ENCODE results near the gene NHLRC4. TPM values are rescaled to one million over a fixed set of nuclear protein-coding genes. Genes with fewer than 3 reads are reported as not detected.

Gene NHLRC4
- total RNA-seq, 1 experiment from 2014 or later: 0.92 TPM

DNA sequence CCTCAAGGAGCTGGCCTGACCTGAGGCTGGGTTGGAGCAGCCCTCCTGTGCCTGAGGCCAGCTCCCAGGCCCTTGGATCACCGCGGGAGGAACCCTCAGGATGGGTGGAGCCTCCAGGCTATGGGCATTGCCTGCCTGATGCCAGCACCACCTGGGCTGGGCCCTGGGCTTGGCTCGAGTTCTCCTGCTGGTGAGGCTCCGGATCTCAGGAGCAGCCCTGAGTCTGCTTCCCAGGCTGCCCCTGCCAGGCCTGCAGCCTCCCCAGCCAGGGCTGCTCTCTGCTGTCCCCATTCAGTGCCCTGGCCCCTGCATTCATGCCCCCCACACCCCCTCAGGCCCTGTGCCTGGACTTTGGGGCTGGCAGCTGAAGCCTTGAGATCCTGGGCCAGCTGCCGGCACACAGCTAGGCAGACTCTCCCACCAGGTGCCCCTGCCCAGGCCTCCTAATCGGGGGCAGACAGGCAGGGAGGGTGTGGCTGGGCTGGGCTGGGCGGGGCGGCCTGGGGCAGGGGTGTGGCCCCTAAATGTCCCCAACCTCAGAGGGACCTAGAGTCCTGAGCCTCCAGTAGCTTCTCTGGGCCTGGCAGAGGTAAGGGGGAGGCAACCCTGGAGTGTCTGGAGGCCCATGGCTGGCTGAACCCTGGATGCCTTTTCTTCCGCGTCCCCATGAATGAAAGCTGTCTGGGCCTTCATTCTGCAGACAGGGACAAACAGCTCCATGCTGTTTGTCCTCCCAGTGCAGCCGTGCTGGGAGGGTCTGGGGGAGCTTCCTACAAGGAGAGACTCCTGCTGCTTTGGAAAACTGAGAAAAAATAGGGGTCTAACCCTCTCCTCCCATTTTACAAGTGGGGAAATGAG lies 1.8 kb downstream of the NHLRC4 start:
- no peaks in the 10 kb centered on the region for H3K9me3 Mint-ChIP-seq
- TF ChIP-seq GRHL2 (CRISPR knock-in tag; IDR thresholded peaks at IDR 0.05; ENCODE audit: insufficient replicate concordance, severe bottlenecking): no peak
- TF ChIP-seq ATF6 (CRISPR knock-in tag; IDR thresholded peaks at IDR 0.05): no peak
- no peak for TF ChIP-seq EMX1 (CRISPR knock-in tag; IDR thresholded peaks at IDR 0.05)
- no peak for TF ChIP-seq ZSCAN18 (CRISPR knock-in tag; IDR thresholded peaks at IDR 0.05)
- no peak for TF ChIP-seq HMGA2 (CRISPR knock-in tag; IDR thresholded peaks at IDR 0.05)
- TF ChIP-seq SP1 (CRISPR knock-in tag; conservative IDR thresholded peaks at IDR 0.05): no peak
- TF ChIP-seq JAZF1 (CRISPR knock-in tag; IDR thresholded peaks at IDR 0.05): no peak
- TF ChIP-seq ZNF232 (CRISPR knock-in tag; IDR thresholded peaks at IDR 0.05): no peak
- TF ChIP-seq, protein P1, sequence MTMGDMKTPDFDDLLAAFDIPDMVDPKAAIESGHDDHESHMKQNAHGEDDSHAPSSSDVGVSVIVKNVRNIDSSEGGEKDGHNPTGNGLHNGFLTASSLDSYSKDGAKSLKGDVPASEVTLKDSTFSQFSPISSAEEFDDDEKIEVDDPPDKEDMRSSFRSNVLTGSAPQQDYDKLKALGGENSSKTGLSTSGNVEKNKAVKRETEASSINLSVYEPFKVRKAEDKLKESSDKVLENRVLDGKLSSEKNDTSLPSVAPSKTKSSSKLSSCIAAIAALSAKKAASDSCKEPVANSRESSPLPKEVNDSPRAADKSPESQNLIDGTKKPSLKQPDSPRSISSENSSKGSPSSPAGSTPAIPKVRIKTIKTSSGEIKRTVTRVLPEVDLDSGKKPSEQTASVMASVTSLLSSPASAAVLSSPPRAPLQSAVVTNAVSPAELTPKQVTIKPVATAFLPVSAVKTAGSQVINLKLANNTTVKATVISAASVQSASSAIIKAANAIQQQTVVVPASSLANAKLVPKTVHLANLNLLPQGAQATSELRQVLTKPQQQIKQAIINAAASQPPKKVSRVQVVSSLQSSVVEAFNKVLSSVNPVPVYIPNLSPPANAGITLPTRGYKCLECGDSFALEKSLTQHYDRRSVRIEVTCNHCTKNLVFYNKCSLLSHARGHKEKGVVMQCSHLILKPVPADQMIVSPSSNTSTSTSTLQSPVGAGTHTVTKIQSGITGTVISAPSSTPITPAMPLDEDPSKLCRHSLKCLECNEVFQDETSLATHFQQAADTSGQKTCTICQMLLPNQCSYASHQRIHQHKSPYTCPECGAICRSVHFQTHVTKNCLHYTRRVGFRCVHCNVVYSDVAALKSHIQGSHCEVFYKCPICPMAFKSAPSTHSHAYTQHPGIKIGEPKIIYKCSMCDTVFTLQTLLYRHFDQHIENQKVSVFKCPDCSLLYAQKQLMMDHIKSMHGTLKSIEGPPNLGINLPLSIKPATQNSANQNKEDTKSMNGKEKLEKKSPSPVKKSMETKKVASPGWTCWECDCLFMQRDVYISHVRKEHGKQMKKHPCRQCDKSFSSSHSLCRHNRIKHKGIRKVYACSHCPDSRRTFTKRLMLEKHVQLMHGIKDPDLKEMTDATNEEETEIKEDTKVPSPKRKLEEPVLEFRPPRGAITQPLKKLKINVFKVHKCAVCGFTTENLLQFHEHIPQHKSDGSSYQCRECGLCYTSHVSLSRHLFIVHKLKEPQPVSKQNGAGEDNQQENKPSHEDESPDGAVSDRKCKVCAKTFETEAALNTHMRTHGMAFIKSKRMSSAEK (CRISPR knock-in tag; IDR thresholded peaks at IDR 0.05; ENCODE audit: borderline replicate concordance): no peak
- no peak for TF ChIP-seq GABPB1 (CRISPR knock-in tag; IDR thresholded peaks at IDR 0.05)
- TF ChIP-seq CBFB (CRISPR knock-in tag; IDR thresholded peaks at IDR 0.05; ENCODE audit: low read depth): no peak
- TF ChIP-seq, protein P2, sequence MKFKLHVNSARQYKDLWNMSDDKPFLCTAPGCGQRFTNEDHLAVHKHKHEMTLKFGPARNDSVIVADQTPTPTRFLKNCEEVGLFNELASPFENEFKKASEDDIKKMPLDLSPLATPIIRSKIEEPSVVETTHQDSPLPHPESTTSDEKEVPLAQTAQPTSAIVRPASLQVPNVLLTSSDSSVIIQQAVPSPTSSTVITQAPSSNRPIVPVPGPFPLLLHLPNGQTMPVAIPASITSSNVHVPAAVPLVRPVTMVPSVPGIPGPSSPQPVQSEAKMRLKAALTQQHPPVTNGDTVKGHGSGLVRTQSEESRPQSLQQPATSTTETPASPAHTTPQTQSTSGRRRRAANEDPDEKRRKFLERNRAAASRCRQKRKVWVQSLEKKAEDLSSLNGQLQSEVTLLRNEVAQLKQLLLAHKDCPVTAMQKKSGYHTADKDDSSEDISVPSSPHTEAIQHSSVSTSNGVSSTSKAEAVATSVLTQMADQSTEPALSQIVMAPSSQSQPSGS (CRISPR knock-in tag; IDR thresholded peaks at IDR 0.05; ENCODE audit: borderline replicate concordance, low read depth): no peak
- TF ChIP-seq, protein P3, sequence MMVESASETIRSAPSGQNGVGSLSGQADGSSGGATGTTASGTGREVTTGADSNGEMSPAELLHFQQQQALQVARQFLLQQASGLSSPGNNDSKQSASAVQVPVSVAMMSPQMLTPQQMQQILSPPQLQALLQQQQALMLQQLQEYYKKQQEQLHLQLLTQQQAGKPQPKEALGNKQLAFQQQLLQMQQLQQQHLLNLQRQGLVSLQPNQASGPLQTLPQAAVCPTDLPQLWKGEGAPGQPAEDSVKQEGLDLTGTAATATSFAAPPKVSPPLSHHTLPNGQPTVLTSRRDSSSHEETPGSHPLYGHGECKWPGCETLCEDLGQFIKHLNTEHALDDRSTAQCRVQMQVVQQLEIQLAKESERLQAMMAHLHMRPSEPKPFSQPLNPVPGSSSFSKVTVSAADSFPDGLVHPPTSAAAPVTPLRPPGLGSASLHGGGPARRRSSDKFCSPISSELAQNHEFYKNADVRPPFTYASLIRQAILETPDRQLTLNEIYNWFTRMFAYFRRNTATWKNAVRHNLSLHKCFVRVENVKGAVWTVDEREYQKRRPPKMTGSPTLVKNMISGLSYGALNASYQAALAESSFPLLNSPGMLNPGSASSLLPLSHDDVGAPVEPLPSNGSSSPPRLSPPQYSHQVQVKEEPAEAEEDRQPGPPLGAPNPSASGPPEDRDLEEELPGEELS (CRISPR knock-in tag; IDR thresholded peaks at IDR 0.05): no peak
- TF ChIP-seq, protein P4, sequence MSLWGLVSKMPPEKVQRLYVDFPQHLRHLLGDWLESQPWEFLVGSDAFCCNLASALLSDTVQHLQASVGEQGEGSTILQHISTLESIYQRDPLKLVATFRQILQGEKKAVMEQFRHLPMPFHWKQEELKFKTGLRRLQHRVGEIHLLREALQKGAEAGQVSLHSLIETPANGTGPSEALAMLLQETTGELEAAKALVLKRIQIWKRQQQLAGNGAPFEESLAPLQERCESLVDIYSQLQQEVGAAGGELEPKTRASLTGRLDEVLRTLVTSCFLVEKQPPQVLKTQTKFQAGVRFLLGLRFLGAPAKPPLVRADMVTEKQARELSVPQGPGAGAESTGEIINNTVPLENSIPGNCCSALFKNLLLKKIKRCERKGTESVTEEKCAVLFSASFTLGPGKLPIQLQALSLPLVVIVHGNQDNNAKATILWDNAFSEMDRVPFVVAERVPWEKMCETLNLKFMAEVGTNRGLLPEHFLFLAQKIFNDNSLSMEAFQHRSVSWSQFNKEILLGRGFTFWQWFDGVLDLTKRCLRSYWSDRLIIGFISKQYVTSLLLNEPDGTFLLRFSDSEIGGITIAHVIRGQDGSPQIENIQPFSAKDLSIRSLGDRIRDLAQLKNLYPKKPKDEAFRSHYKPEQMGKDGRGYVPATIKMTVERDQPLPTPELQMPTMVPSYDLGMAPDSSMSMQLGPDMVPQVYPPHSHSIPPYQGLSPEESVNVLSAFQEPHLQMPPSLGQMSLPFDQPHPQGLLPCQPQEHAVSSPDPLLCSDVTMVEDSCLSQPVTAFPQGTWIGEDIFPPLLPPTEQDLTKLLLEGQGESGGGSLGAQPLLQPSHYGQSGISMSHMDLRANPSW (CRISPR knock-in tag; conservative IDR thresholded peaks at IDR 0.05; ENCODE audit: low read depth): no peak
- no peak for TF ChIP-seq FOXP1 (CRISPR knock-in tag; IDR thresholded peaks at IDR 0.05; ENCODE audit: borderline replicate concordance)
- no peak for TF ChIP-seq AR (CRISPR knock-in tag; IDR thresholded peaks at IDR 0.05)
- TF ChIP-seq ATF1 (CRISPR knock-in tag; IDR thresholded peaks at IDR 0.05): no peak
- ATAC-seq: no peak
- H3K4me1 Mint-ChIP-seq: peaks cover 27% of the 10 kb centered on the region
- peak overlapping the region; percentile 95 for H3K27ac Mint-ChIP-seq
- no peaks in the 10 kb centered on the region; the same call in 1 of the 2 replicates for H3K27me3 Mint-ChIP-seq (ENCODE audit: low read depth)
- no peak for DNase-seq (ENCODE audit: low spot score)
- H3K36me3 Mint-ChIP-seq: no peaks in the 10 kb centered on the region
- POLR2A ChIA-PET: interaction anchor here (1.2 kb wide), 1 partner anchor 19 kb away, joined by 3 read pairs; no protein-coding TSS in a partner anchor
- peak overlapping the region; percentile 85 for H3K4me3 Mint-ChIP-seq
- CTCF ChIA-PET: interaction anchor here (1.2 to 1.7 kb wide), 3 partner anchors 8 to 35 kb away, joined by 3 to 6 read pairs (median 6); no protein-coding TSS in a partner anchor

Data from WTC11 (cell line).